GM18520 (cell line): ENCODE results near the gene TMEM54.

ENCODE experiments used
- ATAC-seq: cut with Tn5 transposase; IDR thresholded peaks from one replicate; pipeline ENCODE4 v1.9.1; 2021; ENCODE audit not compliant: unreplicated experiment

The TMEM54 gene

GRCh38 chr1:32881871-32882850, 19.0 kb downstream of the TMEM54 start:
- no peak for ATAC-seq

GRCh38 chr1:32881291-32881690, 19.9 kb downstream of the TMEM54 start:
- no peak for ATAC-seq

DNA sequence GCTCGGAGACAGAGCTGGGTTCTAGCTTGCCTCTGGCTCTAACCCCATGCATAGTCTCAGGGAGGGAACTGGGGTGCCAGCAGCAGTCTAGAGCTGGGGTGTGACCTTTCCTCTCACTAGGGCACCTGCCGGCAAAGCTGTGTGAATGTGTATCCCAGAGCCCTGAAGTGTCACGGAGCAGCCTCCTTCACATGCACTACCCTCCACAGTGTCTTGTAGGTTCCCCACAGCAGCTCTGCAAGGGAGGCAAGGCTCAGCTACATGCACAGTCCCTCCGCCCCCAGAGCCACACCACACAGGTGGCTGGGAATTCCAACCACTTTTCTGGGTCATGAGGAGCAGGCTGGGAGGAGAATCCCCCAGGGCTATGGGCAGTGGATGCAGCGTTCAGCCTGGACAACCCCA, 22.6 kb downstream of the TMEM54 start:
- no peak for ATAC-seq

DNA sequence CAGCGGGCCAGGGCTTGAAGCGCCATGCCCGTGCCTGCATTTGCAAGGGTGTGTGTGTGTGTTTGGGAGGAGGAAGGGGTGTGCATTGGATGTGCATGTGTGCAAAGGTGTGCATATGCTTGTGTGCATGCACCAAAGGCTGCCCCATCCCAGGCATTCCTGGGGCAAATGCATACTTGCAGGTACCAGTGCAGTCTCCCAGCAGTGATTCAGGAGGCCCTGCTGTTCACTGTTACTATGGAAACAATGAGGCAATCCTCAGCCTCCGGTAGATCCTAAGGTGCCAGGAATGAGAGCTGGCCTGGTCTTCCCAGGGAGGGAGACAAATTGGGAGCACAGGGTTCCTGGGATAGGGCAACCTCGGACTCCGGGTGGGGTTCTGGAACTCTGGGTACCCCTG, 23.0 kb downstream of the TMEM54 start:
- no peak for ATAC-seq

DNA sequence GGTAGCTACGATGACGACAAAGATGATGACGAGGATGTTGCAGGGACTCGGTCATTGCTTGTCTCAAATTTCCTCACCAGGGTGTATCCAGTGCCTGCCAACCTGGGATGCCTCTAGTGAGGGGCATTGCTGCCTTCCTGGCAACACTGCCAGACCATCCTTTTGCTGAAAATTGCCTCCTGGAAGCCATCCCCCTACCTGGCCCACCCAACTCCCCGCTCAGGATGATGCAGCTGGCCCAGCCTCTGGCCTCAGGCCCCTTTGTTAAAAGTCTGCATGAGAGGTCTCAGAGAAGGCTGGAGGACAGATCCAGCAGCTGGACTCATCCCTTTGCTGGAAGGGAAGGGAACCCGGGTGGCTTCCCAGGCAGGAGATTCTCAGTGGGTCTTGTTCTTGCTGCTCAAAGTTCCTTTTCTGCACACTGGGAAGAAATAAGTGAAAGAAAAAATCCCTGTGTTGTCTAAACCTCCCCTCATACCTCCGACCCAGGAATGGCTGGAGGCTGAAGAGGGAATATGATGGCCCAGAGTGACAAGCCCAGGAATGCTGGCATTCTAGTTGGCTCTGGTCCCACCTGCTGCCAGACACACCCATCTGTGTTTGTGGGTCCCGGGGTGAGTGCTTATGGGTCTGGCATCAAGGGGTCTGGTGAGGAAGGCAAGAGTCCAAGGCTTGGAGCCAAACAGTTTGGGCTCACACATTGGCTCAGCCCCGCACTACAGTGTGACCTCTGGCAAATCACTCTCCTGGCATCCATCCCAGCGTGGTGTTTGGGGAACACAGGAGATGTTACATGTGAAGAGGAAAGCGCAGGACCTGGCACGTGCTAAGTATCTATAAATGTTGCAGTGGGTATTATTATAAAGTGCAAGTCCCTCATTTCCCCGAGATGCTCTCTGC, 23.7 kb downstream of the TMEM54 start:
- ATAC-seq: no peak

DNA sequence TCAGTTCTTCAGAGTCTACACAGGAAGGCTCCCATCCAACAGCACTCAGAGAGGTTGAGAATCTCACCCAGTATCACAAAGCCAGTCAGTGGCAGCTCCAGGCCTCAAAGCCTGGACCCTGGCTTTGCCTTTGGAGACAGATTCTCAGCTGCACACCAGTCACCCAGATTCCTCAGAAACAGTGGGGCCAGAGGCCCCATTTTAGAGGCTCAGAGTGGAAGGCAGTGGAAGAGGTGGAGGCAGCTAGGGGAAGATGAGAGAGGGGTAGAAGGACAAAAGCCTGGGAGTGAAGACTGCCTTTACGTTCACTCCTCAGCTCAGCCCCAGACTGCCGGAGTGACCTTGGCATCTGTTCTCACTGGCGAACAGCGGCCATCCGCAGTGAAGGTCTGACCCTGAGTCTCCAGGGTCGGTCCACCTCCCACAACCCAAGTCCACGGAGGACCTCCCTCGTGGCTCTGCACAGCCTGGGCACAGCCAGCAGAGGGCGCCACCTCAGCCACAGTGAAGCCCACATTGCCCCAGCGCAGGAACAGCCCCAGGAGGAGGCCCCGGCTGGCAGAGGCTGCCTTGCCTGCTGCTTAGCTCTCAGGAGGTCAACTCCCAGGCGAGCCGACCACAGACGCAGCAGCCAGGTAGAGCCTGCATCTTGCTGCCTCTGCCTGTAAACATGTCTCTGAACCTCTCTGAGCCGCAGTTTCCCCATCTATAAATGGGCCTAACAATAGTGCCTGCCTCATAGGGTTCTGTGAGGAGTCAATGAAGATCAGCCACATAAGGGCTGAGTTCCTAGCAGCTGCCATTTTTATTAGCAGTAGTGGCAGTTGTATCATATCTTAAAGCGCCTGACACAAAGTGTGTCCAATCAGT, 24.6 kb downstream of the TMEM54 start:
- no peak for ATAC-seq

GRCh38 chr1:32874860-32875752, 26.1 kb downstream of the TMEM54 start:
- ATAC-seq: no peak

DNA sequence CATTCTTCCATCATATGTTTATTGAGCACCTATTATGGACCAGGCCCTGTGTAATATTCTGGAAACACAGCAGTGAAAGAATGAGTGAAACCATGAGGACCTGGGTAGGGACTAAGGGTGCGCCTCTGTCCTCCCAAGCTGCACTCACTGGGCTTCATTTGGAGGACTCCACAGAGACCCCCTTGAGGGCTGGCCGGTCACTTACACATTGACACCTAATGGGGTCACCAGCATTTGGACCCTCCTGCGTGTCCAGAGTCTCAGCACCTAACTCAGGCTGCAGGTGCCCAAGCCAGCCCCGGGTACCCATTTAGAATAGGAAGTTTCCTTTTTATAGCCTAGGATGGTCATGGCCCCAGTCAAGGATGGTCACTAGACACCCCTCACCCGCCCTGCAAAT, 27.7 kb downstream of the TMEM54 start:
- ATAC-seq: no peak

DNA sequence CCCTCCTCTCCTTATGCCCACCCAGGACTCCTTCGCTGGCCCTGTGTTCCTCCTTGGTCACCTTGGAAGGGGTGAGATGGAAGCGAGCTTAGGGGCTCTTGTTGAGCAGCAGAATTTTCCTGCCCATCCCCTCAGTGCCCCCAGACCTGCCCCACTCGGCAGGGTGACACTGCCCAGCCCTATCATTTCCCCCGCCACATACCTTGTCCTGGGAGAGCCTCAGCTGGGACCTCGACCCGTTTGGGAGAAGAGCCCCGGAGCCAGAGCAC, 29.1 kb downstream of the TMEM54 start:
- no peak for ATAC-seq

- ATAC-seq: no peak
Measured at GRCh38 chr1:32871364-32872191, 29.6 kb downstream of the TMEM54 start.

DNA sequence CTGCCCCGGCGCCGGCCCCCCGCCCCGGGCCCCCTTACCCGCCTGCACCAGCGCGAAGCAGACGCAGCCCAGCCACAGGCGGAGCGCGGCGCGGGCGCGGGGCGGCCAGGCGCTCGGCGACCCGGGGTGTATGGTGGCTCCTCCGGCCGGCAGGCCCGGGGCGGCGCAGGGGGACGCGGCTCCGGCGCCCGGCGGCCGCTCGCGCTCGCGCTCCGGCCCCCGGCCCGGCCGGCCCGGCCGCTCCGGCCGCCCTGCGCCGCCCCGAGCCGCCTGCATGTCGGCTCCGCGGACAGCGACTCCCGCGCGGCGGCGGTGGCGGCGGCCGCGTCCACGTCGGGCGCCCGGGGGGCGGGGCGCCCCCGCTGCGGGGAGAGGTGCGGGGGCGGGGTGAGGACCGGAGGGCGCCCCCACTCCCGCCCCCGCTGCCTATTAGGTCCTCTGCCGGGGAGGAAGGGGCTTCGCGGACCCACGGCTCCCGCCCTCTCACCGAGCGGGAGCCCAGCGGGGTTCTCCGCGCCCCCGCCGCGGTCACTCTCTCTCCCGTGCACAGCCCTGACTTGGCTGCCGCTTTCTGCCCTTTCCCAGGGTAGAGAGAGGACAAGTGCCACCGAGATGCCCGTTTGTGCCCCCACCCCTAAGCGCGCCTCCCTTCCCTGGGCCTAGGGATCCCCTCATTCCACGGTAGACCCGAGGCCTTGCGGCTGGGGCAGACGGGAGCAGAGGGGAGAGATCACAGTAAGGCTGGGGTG, 30.4 kb downstream of the TMEM54 start, which contains the start of gene FNDC5:
Gene FNDC5, minus strand, starts transcription at position 298 of the 749 bp plus-strand sequence.
- no peak for ATAC-seq

GRCh38 chr1:32869923-32870614, 31.1 kb downstream of the TMEM54 start:
- no peak for ATAC-seq

GRCh38 chr1:32868806-32869455, 32.3 kb downstream of the TMEM54 start:
- ATAC-seq: no peak

- no peak for ATAC-seq
Measured at GRCh38 chr1:32868085-32868484, 33.1 kb downstream of the TMEM54 start.

- no peak for ATAC-seq
Measured at GRCh38 chr1:32867671-32868070, 33.5 kb downstream of the TMEM54 start.

DNA sequence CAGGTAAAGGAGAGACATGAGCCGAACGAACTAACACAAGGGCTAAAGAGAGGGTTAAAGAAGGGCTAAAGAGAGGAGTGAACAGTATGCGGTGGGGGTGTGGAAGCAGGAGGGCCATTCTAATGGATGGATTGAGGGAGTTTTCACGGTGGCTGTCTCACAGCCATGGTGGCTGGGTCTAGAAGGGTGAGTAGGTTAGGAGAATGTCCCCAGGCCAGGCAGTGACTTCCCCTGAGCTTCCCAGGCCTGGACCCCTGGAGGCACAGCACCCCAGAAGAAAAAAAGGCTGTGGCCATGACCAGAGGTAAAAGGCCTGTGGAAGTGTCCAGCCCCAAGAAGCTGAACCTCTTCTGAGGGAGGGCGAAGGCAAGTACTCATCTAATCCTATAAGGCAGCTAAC, 34.0 kb downstream of the TMEM54 start:
- no peak for ATAC-seq
